Osteocyte (in vitro differentiated cells): ENCODE data around the gene SRPX2. TPM values are rescaled to one million over a fixed set of nuclear protein-coding genes. Genes with fewer than 3 reads are reported as not detected.

Experiments
- DNase-seq: peaks from one replicate; pipeline ENCODE4 v3.0.0; 2021; ENCODE audit warnings: mixed read lengths; ENCODE audit not compliant: unreplicated experiment; ENCODE audit errors: extremely low spot score
- H3K27ac Mint-ChIP-seq: one replicate; pipeline ENCODE4 v1.8.0; 2021; ENCODE audit warnings: mild to moderate bottlenecking, mixed read lengths; ENCODE audit not compliant: unreplicated experiment
- H3K27me3 Mint-ChIP-seq: one replicate; pipeline ENCODE4 v1.8.0; 2021; ENCODE audit warnings: mixed read lengths; ENCODE audit not compliant: unreplicated experiment
- H3K36me3 Mint-ChIP-seq: one replicate; pipeline ENCODE4 v1.8.0; 2021; ENCODE audit warnings: mixed read lengths; ENCODE audit not compliant: unreplicated experiment
- H3K4me1 Mint-ChIP-seq: one replicate; pipeline ENCODE4 v1.8.0; 2021; ENCODE audit warnings: mixed read lengths; ENCODE audit not compliant: unreplicated experiment
- H3K4me3 Mint-ChIP-seq: one replicate; pipeline ENCODE4 v1.8.0; 2021; ENCODE audit warnings: mild to moderate bottlenecking, moderate library complexity, mixed read lengths; ENCODE audit not compliant: unreplicated experiment
- H3K9me3 Mint-ChIP-seq: one replicate; pipeline ENCODE4 v1.8.0; 2021; ENCODE audit warnings: mixed read lengths; ENCODE audit not compliant: unreplicated experiment
- total RNA-seq: library from RNA; stranded (reverse); gene quantifications from 2 replicates; pipeline ENCODE4 v1.2.1, GENCODE V29; 2021
- TF ChIP-seq, protein P1 (sequence below): fragments of 200-600 bp; sonication (generic); IDR thresholded peaks from 2 replicates; pipeline ENCODE4 v1.5.0; 2021; ENCODE audit warnings: antibody characterized with exemption, mild to moderate bottlenecking, moderate library complexity

Gene SRPX2
- total RNA-seq, 1 donor from 2014 or later, result 47.9 TPM

DNA sequence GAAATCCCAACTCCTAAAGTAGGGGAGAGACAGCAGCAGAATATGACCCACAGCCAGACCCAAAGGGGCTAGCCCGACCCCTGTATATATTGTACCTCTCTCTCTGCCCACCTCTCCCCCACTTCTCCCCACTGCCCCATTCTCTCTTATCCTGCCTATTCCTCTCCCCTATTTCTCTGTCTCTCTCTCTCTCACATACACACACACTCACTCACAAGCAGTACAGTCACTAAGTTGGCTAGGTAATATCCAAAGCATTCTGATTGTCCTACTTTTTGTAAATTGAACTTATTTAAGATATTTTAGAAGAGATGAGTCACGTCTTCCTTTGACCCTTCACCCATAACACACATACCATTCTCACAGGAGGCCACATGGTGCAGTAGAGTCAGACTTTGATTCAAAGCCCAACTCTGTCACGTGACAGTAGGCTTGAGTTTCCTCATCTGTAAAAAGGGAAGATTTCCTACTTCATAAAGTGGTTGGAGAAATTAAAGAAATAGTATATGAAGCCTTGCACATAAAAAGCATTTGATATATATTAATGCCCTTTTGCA lies 29.5 kb downstream of the SRPX2 start:
- no peaks in the 10 kb centered on the region for H3K9me3 Mint-ChIP-seq
- TF ChIP-seq, protein P1, sequence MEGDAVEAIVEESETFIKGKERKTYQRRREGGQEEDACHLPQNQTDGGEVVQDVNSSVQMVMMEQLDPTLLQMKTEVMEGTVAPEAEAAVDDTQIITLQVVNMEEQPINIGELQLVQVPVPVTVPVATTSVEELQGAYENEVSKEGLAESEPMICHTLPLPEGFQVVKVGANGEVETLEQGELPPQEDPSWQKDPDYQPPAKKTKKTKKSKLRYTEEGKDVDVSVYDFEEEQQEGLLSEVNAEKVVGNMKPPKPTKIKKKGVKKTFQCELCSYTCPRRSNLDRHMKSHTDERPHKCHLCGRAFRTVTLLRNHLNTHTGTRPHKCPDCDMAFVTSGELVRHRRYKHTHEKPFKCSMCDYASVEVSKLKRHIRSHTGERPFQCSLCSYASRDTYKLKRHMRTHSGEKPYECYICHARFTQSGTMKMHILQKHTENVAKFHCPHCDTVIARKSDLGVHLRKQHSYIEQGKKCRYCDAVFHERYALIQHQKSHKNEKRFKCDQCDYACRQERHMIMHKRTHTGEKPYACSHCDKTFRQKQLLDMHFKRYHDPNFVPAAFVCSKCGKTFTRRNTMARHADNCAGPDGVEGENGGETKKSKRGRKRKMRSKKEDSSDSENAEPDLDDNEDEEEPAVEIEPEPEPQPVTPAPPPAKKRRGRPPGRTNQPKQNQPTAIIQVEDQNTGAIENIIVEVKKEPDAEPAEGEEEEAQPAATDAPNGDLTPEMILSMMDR, result no peak
- peaks cover 16% of the 10 kb centered on the region for H3K4me1 Mint-ChIP-seq
- H3K27me3 Mint-ChIP-seq, result no peaks in the 10 kb centered on the region
- peaks cover 10% of the 10 kb centered on the region for H3K36me3 Mint-ChIP-seq
- peak overlapping the region; percentile 78 for H3K27ac Mint-ChIP-seq
- no peak for DNase-seq
- no peak overlapping the region for H3K4me3 Mint-ChIP-seq

DNA sequence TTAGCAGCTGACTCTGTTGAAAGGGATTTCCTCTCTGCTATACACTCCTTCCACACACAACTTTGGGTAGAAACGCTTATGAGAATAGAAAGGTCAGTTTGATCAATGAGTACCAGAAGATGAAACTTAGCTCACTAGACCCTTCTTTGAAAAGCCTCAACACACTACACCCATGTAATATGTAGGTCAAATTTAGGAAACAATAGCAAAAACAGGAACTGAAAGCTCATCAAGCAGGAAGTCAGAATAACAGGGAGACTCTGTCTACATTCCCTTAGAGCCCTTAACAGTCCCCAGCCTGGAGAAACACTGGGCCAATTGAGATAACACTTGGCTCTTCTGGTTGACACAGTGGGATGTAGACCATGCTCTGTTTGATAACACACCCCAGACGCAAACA lies 30.7 kb downstream of the SRPX2 start:
- Mint-ChIP-seq H3K36me3 (peaks cover 10% of the 10 kb centered on the region), H3K4me3 (no peak overlapping the region), H3K27me3 (no peaks in the 10 kb centered on the region), H3K27ac (no peak overlapping the region), H3K4me1 (peaks cover 21% of the 10 kb centered on the region), H3K9me3 (peaks cover 5% of the 10 kb centered on the region)
- DNase-seq, result no peak
- TF ChIP-seq, protein P1, result no peak

DNA sequence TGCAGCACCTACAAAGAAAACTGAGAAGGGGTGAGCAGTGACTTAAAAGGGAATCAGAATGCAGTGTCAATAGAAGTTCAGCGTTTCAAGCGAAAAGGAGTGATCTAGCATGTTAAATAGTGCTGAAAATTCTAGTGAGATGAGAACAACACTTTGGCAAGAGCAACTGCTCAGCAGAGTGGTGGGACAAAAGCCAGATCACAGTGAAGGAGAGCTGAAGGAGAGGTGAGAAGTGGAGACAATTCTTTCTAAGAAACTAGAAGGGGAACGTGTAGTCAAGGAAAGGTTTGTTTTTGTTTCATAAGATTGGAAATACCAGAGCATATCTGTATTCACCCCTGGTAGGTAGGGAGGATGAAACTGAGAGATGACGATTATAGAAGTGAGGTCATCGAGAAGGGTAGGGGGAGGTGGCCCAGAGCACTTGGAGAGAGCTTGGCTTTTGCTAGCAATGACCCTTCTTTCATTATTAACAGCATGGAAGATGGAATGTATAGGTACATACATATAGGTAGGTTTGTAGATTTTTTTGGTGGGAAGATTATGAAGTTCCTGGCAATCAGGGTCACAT lies 33.7 kb downstream of the SRPX2 start:
- H3K9me3 Mint-ChIP-seq, result peaks cover 9% of the 10 kb centered on the region
- no peaks in the 10 kb centered on the region for H3K27me3 Mint-ChIP-seq
- H3K4me3 Mint-ChIP-seq, result no peak overlapping the region
- no peak for DNase-seq
- H3K27ac Mint-ChIP-seq, result no peak overlapping the region
- H3K4me1 Mint-ChIP-seq, result peaks cover 42% of the 10 kb centered on the region
- peaks cover 6% of the 10 kb centered on the region for H3K36me3 Mint-ChIP-seq
- TF ChIP-seq, protein P1, result no peak

DNA sequence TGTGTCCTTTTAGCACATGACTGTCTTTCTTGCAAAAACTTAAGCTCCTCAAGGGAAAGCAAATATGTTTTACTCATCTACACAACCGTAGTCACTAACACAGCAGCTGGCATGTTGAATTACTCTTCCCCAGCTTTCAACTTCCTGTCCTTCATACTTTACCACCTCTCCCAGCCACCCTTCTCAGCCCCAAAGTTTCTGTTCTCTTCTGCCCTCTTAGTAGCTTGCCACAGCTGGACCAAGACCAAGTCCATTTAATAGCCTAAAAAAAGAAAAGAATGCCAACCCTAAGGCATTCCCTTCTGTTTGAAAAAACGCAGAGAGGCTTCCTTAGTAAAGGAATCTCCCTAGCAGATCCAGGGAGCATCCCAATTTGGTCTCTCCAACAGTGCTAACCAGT lies 36.8 kb downstream of the SRPX2 start:
- Mint-ChIP-seq H3K27ac (peak overlapping the region; percentile 90), H3K4me1 (peaks cover 46% of the 10 kb centered on the region), H3K4me3 (no peak overlapping the region), H3K27me3 (no peaks in the 10 kb centered on the region), H3K9me3 (peaks cover 9% of the 10 kb centered on the region), H3K36me3 (peaks cover 6% of the 10 kb centered on the region)
- TF ChIP-seq, protein P1, result no peak
- no peak for DNase-seq

DNA sequence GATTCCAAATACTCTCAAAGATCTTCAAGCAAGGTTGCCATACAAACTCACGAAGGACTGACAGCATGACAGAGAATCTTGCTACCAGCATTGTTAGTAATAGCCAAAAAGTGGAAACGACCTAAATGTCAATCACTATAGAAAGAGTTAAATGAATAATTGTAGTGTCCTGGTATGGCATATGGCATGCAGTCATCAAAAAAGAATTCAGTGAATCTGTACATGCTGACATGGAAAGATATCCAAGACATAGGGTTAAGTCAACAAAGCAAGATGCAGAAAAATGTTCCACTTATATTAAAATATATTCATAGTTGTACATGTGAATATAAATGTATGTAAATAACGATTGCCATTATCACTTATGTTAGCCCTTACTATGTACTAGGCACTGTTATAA lies 37.6 kb downstream of the SRPX2 start:
- no peak for DNase-seq
- Mint-ChIP-seq H3K4me1 (peaks cover 47% of the 10 kb centered on the region), H3K4me3 (no peak overlapping the region), H3K27me3 (no peaks in the 10 kb centered on the region), H3K36me3 (peaks cover 6% of the 10 kb centered on the region), H3K9me3 (peaks cover 9% of the 10 kb centered on the region), H3K27ac (peak overlapping the region; percentile 90)
- TF ChIP-seq, protein P1, result no peak
